ENCODE data around the gene PHLPP1. TPM values are rescaled to one million over a fixed set of nuclear protein-coding genes. Genes with fewer than 3 reads are reported as not detected.

The PHLPP1 gene
- total RNA-seq, 1 experiment from 2014 or later: 13.7 TPM

DNA sequence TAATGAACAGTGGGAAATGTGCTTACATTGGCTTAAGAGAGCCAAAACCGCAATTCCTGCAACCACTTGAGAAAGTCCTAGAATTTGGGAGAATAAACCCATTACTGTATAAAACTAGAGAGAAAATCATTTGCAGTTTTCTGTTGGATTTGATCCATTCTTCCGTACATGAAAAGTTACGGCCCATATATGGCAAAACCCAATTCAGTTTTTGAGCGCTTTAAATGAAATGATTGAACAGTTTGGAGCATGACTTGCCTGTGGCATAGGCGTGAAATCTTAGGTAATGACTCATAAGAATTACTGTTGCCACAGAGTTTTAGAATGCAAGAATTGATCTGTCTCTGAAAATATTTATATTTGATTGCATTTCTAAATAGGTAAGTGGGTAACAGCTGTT is 52.0 kb downstream of the PHLPP1 start:
- CTCF ChIA-PET: no interaction called here
- BruUV-seq (replicated peaks): no TSS peak

DNA sequence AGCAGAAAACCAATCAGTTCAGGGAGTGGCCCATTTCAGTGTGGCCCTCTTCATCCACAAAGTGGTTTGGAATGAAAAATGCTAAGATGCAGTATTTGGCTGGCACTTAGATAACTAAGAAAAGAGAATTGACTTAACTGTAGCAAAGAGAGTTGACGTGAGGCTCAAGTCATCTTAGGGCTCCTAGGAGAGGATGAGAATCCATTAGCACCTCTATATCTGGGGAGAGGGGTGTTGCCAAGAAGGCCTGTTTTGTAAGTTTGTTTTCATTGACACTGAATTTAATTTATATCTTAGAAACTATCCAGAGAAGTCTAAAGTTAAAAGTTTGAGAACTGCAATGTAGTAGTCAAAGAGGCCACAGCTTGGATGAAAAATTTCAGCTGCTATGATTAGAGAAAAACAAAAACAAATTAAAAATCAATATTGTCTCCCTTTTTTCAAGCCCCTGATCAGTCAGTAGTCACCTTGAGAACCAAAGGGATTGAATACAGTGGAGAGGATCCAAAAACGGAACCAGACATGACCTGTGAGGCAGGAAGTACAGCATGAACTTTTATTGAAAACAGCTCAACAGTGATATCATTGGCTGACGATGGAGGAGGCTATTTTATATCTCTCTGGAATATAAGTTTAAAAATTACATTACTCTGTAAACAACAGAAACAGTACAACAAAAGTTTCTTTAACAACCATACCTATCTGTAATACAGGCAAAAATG is 52.7 kb downstream of the PHLPP1 start:
- Histone ChIP-seq H3K4me3 (ENCODE audit: low read depth, low read length, poor library complexity, severe bottlenecking) (no peak overlapping the region), H3K9me3 (ENCODE audit: low read depth, low read length, poor library complexity, severe bottlenecking) (no peaks in the 10 kb centered on the region), H3K27me3 (replicated peaks; ENCODE audit: insufficient read depth, low read depth, low read length, poor library complexity) (no peaks in the 10 kb centered on the region), H3K36me3 (ENCODE audit: insufficient read depth, low read length, poor library complexity, severe bottlenecking) (no peaks in the 10 kb centered on the region), H3K27ac (ENCODE audit: low read depth, low read length, poor library complexity, severe bottlenecking) (no peak overlapping the region), H3K4me1 (ENCODE audit: insufficient read depth, low read length, poor library complexity, severe bottlenecking) (peaks cover 22% of the 10 kb centered on the region)
- intact Hi-C loops (cut with micrococcal nuclease; ENCODE audit: unreplicated experiment): no loop called here
- POLR2A ChIA-PET (ENCODE audit: low non-redundant PET): no interaction called here
- no peak for DNase-seq (ENCODE audit: low spot score)
- CTCF ChIA-PET: no interaction called here
- no TSS peak for BruUV-seq (replicated peaks)
- TF ChIP-seq, protein P1, sequence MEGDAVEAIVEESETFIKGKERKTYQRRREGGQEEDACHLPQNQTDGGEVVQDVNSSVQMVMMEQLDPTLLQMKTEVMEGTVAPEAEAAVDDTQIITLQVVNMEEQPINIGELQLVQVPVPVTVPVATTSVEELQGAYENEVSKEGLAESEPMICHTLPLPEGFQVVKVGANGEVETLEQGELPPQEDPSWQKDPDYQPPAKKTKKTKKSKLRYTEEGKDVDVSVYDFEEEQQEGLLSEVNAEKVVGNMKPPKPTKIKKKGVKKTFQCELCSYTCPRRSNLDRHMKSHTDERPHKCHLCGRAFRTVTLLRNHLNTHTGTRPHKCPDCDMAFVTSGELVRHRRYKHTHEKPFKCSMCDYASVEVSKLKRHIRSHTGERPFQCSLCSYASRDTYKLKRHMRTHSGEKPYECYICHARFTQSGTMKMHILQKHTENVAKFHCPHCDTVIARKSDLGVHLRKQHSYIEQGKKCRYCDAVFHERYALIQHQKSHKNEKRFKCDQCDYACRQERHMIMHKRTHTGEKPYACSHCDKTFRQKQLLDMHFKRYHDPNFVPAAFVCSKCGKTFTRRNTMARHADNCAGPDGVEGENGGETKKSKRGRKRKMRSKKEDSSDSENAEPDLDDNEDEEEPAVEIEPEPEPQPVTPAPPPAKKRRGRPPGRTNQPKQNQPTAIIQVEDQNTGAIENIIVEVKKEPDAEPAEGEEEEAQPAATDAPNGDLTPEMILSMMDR (conservative IDR thresholded peaks at IDR 0.05; ENCODE audit: low read depth, low read length): no peak
- TF ChIP-seq EZH2 (IDR thresholded peaks at IDR 0.05; ENCODE audit: borderline replicate concordance, low read depth, low read length, poor library complexity, severe bottlenecking): no peak

More for the DNA sequence above, 52.0 kb downstream of the PHLPP1 start:
- Histone ChIP-seq H3K9me3 (ENCODE audit: low read depth, low read length, poor library complexity, severe bottlenecking) (no peaks in the 10 kb centered on the region), H3K27me3 (replicated peaks; ENCODE audit: insufficient read depth, low read depth, low read length, poor library complexity) (no peaks in the 10 kb centered on the region), H3K4me1 (ENCODE audit: insufficient read depth, low read length, poor library complexity, severe bottlenecking) (peaks cover 22% of the 10 kb centered on the region), H3K27ac (ENCODE audit: low read depth, low read length, poor library complexity, severe bottlenecking) (no peak overlapping the region), H3K4me3 (ENCODE audit: low read depth, low read length, poor library complexity, severe bottlenecking) (no peak overlapping the region), H3K36me3 (ENCODE audit: insufficient read depth, low read length, poor library complexity, severe bottlenecking) (no peaks in the 10 kb centered on the region)
- POLR2A ChIA-PET (ENCODE audit: low non-redundant PET): no interaction called here
- no peak for TF ChIP-seq EZH2 (IDR thresholded peaks at IDR 0.05; ENCODE audit: borderline replicate concordance, low read depth, low read length, poor library complexity, severe bottlenecking)
- TF ChIP-seq, protein P1 (conservative IDR thresholded peaks at IDR 0.05; ENCODE audit: low read depth, low read length): no peak
- intact Hi-C loops (cut with micrococcal nuclease; ENCODE audit: unreplicated experiment): no loop called here
- no peak for DNase-seq (ENCODE audit: low spot score)

DNA sequence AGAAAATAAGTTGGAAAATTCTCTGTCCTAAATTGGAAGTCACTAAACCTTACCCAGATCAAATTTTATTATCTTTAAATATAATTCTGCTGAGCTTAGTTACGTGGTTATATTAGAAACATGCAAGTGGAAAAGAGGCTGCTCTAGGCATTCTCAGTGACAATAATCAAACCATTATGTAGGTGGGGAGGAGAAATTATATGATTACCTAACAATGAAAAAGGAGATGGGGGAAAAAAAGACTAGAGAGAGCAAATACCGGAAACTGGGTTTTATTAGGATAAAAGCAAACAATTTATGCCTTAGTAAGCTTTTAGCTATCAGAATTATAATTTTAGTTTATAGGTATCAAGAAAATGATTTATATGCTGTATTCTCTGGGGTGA is 53.2 kb downstream of the PHLPP1 start:
- no peaks in the 10 kb centered on the region for H3K27me3 ChIP-seq (replicated peaks; ENCODE audit: insufficient read depth, low read depth, low read length, poor library complexity)
- TF ChIP-seq EZH2 (IDR thresholded peaks at IDR 0.05; ENCODE audit: borderline replicate concordance, low read depth, low read length, poor library complexity, severe bottlenecking): no peak
- TF ChIP-seq, protein P1 (conservative IDR thresholded peaks at IDR 0.05; ENCODE audit: low read depth, low read length): no peak
- ChIA-PET CTCF (no interaction called here), POLR2A (ENCODE audit: low non-redundant PET) (no interaction called here)
- no peak for DNase-seq (ENCODE audit: low spot score)
- intact Hi-C loops (cut with micrococcal nuclease; ENCODE audit: unreplicated experiment): no loop called here
- BruUV-seq (replicated peaks): no TSS peak
- no peaks in the 10 kb centered on the region for H3K36me3 ChIP-seq (ENCODE audit: insufficient read depth, low read length, poor library complexity, severe bottlenecking)
- no peak overlapping the region for H3K27ac ChIP-seq (ENCODE audit: low read depth, low read length, poor library complexity, severe bottlenecking)
- peaks cover 22% of the 10 kb centered on the region for H3K4me1 ChIP-seq (ENCODE audit: insufficient read depth, low read length, poor library complexity, severe bottlenecking)
- H3K4me3 ChIP-seq (ENCODE audit: low read depth, low read length, poor library complexity, severe bottlenecking): no peak overlapping the region
- no peaks in the 10 kb centered on the region for H3K9me3 ChIP-seq (ENCODE audit: low read depth, low read length, poor library complexity, severe bottlenecking)
